Measurements from ENCODE around the gene TRMT13. TPM values are rescaled to one million over a fixed set of nuclear protein-coding genes. Genes with fewer than 3 reads are reported as not detected.

The TRMT13 gene
- polyA plus RNA-seq, 1 of the 3 experiments (the other 2 are of a cell fraction) = 7.6 TPM

DNA sequence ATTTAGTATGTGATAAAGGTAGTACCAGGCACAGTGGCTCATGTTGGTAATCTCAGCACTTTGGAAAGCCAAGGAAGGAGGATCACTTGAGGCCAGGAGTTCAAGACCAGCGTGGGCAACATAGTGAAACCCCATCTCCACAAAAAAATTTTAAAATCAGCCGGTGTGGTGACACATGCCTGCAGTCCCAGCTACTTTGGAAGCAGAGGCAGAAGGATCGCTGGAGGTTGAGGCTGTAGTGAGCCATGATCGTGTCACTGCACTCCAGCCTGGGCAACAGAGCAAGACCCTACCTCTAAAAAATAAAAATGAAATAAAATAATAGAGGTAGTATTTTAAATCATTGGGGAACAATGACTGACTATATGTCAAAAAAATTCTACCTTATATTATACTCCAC is 17.4 kb upstream of the TRMT13 start (continued):
- TF ChIP-seq, protein P1, sequence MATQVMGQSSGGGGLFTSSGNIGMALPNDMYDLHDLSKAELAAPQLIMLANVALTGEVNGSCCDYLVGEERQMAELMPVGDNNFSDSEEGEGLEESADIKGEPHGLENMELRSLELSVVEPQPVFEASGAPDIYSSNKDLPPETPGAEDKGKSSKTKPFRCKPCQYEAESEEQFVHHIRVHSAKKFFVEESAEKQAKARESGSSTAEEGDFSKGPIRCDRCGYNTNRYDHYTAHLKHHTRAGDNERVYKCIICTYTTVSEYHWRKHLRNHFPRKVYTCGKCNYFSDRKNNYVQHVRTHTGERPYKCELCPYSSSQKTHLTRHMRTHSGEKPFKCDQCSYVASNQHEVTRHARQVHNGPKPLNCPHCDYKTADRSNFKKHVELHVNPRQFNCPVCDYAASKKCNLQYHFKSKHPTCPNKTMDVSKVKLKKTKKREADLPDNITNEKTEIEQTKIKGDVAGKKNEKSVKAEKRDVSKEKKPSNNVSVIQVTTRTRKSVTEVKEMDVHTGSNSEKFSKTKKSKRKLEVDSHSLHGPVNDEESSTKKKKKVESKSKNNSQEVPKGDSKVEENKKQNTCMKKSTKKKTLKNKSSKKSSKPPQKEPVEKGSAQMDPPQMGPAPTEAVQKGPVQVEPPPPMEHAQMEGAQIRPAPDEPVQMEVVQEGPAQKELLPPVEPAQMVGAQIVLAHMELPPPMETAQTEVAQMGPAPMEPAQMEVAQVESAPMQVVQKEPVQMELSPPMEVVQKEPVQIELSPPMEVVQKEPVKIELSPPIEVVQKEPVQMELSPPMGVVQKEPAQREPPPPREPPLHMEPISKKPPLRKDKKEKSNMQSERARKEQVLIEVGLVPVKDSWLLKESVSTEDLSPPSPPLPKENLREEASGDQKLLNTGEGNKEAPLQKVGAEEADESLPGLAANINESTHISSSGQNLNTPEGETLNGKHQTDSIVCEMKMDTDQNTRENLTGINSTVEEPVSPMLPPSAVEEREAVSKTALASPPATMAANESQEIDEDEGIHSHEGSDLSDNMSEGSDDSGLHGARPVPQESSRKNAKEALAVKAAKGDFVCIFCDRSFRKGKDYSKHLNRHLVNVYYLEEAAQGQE (IDR thresholded peaks at IDR 0.05; ENCODE audit: low read depth, low read length) = no peak
- TF ChIP-seq USF2 (IDR thresholded peaks at IDR 0.05; ENCODE audit: borderline replicate concordance, low read depth, low read length) (no peak), SMC3 (IDR thresholded peaks at IDR 0.05; ENCODE audit: low read depth, low read length) (no peak), RFX5 (IDR thresholded peaks at IDR 0.05; ENCODE audit: low read length) (no peak), FOSL2 (IDR thresholded peaks at IDR 0.05; ENCODE audit: borderline replicate concordance, low read depth) (no peak)

GRCh38 chr1:100122177-100122576 is 10.8 kb upstream of the TRMT13 start:
- Histone ChIP-seq H3F3A (replicated peaks; ENCODE audit: insufficient read depth) (peaks cover 4% of the 10 kb centered on the region), H3K4me1 (ENCODE audit: control insufficient read depth in 1 of 2, insufficient read depth in 2 of 2, low read depth in 1 of 2, low read length in 1 of 2) (no peaks in the 10 kb centered on the region; a peak in 1 of 4 replicates), H3K36me3 (replicated peaks in 1 of 2; ENCODE audit: control insufficient read depth in 1 of 2, insufficient read depth in 2 of 2, low read length in 1 of 2) (peaks cover 10 to 18% of the 10 kb centered on the region in 2 experiments), H3K9me2 (no peaks in the 10 kb centered on the region), H3K4me2 (no peak overlapping the region), H3K27ac (ENCODE audit: low read depth in 2 of 2, low read length in 1 of 2) (peak overlapping the region; percentile 9 to 25; a peak in 2 of 4 replicates), H3K27me3 (ENCODE audit: insufficient read depth) (no peaks in the 10 kb centered on the region), H3K79me2 (ENCODE audit: insufficient read depth) (peaks cover 14% of the 10 kb centered on the region), H3K4me3 (ENCODE audit: low read depth in 2 of 2, low read length in 1 of 2) (no peak overlapping the region), H4K20me1 (ENCODE audit: insufficient read depth) (no peaks in the 10 kb centered on the region), H3K9me3 (no peaks in the 10 kb centered on the region), H2AFZ (ENCODE audit: low read depth) (0 out of 2 replicates have a peak overlapping the region, but pooled peaks have one; percentile 62), H3K9ac (no peak overlapping the region)
- no peak for TF ChIP-seq GATA2 (CRISPR knock-in tag; IDR thresholded peaks at IDR 0.05)
- no peak for TF ChIP-seq SIN3A (IDR thresholded peaks at IDR 0.05; ENCODE audit: borderline replicate concordance, low read depth, low read length)
- TF ChIP-seq PBX3 (IDR thresholded peaks at IDR 0.05) = no peak
- no peak for TF ChIP-seq NFIC (IDR thresholded peaks at IDR 0.05; ENCODE audit: borderline replicate concordance)
- TF ChIP-seq TAF1 (IDR thresholded peaks at IDR 0.05; ENCODE audit: borderline replicate concordance, low read depth, low read length) = no peak
- TF ChIP-seq NRF1 (IDR thresholded peaks at IDR 0.05; ENCODE audit: low read depth, low read length) = no peak
- TF ChIP-seq JUND (IDR thresholded peaks at IDR 0.05) = no peak
- TF ChIP-seq USF1 (IDR thresholded peaks at IDR 0.05; ENCODE audit: borderline replicate concordance, low read depth) = no peak
- WGBS (ENCODE audit: low lambda C conversion rate) = 36% methylated on average over 1 of the region's 1 CpG
- CTCF ChIA-PET = no interaction called here
- DNase-seq = no peak
- POLR2A ChIA-PET = no interaction called here
